GM21447 (cell line): ENCODE results near the gene RASSF5.

ENCODE experiments used
- ATAC-seq: cut with Tn5 transposase; IDR thresholded peaks from one replicate; pipeline ENCODE4 v1.9.1; 2021; ENCODE audit not compliant: unreplicated experiment

RASSF5 gene

DNA sequence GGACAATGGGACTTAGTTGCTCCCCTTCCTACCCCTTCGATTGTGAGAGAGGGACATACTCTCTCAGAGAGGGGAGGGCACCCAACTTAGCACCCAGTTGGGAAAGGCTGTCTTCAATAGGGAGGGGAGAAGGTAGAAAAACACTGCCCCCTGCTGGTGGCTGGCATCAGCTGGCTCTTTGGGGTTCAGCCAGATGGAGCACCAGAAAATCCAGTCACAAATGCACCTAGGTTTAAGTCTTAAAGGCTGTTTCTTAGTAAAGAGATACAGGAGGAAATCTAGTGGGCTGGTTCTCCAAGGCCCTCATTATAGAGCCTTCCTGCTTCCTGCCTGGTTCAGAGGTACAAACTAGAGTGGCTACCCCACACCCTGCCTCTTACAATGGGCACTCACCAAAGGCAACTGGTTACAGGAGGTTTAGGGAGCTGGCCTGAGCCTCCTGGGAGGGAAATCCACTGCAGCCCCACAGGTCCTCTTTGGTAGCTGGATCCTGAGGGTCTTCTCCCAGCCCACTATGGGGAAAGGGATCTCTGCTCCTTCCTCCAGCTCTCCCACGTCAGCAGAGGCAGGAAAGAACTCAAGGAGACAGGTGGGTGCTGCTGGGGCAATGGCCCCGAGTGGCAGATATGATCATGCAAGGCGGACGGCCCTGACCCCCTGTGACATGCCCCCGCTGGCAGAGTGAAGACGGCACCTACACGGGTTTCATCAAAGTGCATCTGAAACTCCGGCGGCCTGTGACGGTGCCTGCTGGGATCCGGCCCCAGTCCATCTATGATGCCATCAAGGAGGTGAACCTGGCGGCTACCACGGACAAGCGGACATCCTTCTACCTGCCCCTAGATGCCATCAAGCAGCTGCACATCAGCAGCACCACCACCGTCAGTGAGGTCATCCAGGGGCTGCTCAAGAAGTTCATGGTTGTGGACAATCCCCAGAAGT, 76.6 kb downstream of the RASSF5 start:
- ATAC-seq, result no peak

DNA sequence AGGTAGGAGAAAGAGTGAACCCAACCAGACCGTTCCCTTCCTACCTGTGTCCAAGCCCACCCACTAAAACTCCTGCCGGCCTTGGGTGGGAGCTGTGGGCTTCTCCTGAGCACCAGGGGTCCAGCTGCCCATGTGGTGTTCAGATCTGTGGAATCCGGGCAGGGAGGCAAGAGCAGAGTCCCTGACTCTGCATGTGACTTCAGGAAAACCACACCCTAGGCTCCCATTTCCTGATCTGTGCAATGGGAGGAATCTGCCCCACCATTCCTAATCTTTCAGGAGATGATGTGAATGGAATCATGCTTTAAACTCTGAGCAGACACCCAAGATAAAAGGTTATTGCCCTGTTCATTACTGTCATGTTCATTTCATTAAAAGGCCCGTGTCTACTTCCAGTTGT, 77.4 kb downstream of the RASSF5 start:
- no peak for ATAC-seq

DNA sequence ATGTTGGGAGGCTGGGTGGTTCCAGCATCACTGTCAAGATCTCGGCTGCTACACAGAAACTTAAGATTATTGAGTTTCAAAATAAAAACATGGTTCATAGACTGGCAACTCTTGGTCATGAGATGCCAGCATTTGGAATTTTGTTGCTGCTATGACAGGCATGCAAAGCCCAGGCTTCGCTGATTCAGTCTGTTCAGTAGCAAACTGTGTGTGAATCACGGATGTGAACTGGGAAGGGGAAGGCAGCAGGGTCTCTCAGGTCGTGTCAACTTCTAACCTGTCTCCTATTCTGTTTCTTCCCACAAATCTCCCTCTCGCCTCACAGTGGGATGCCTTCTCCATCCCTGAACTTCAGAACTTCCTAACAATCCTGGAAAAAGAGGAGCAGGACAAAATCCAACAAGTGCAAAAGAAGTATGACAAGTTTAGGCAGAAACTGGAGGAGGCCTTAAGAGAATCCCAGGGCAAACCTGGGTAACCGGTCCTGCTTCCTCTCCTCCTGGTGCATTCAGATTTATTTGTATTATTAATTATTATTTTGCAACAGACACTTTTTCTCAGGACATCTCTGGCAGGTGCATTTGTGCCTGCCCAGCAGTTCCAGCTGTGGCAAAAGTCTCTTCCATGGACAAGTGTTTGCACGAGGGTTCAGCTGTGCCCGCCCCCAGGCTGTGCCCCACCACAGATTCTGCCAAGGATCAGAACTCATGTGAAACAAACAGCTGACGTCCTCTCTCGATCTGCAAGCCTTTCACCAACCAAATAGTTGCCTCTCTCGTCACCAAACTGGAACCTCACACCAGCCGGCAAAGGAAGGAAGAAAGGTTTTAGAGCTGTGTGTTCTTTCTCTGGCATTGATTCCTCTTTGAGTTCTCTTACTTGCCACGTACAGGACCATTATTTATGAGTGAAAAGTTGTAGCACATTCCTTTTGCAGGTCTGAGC, 79.4 kb downstream of the RASSF5 start:
- ATAC-seq, result no peak

DNA sequence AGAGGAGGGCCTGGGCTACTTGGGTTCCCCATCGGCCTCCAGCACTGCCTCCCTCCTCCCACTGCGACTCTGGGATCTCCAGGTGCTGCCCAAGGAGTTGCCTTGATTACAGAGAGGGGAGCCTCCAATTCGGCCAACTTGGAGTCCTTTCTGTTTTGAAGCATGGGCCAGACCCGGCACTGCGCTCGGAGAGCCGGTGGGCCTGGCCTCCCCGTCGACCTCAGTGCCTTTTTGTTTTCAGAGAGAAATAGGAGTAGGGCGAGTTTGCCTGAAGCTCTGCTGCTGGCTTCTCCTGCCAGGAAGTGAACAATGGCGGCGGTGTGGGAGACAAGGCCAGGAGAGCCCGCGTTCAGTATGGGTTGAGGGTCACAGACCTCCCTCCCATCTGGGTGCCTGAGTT, 80.6 kb downstream of the RASSF5 start:
- no peak for ATAC-seq

DNA sequence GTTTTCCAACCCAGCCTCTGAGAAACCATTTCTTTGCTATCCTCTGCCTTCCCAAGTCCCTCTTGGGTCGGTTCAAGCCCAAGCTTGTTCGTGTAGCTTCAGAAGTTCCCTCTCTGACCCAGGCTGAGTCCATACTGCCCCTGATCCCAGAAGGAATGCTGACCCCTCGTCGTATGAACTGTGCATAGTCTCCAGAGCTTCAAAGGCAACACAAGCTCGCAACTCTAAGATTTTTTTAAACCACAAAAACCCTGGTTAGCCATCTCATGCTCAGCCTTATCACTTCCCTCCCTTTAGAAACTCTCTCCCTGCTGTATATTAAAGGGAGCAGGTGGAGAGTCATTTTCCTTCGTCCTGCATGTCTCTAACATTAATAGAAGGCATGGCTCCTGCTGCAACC, 81.2 kb downstream of the RASSF5 start:
- no peak for ATAC-seq

DNA sequence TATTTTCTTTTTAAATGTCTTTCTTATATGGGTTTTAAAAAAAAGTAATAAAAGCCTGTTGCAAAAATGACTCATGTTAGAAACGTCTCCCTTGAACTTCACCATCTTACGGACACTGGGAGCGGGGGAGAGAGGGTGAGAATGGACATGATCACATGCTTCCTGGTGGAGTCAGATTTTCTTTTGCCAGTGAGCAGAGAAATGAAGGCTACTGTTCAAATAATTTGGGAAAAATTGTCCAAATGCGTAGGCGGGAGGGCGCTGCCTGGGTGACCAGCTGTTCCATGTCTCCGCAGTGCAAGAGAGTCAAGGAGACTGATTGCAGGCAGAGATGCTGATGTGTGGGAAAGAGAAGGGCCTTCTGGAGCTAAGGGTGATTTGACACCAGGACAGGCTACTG, 81.9 kb downstream of the RASSF5 start:
- no peak for ATAC-seq

DNA sequence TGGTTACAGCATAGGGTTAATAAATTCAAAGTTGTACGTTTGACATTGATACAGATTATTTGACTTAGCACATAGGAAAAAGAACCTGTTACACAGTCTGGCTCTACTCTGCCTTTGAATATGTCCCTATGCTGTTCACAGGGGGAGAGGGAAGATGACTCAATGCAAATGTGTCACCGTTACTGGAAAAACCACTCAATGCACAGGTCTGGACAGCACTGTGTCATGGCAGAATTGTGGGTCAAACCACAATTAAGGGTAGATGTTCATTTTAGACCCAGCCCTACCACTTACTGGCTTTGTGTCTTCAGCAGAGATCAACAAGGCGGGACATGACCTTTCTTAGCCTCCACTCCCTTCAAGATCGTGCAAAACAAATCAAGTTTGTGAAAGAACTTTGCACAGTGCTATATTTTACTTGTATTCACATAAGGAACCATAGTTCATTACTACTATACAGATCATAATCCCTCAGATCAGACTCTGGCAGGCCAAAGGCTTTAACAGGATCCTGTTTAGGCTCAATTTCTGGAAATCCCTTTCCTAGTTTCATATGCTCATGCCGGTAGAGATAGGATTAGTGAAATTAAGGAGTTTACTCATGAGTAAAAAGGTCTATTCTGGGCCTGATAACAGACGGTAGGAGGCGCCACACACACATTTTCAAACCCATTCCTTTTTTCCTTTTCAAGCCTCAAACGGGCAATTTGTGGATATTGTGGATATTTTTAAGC, 82.9 kb downstream of the RASSF5 start:
- peak; percentile 60 for ATAC-seq

DNA sequence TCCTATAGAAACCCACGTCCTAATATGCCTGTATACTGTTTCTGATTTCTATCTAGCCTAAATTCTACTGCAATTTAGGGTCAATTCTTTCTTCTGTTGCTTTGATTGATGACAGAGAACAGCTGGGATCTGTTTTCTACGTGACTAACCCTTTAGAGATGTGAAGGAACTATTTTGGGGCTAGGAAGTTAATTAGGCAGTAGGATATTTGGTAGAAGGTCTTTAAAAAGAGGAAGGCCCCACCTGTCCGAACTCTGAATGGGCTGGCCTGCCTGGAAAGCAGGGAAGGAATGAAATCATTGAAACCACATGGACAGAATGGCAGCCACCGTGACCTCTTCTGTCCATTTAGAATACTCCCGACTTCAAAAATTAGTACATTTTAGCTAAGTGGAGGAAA, 83.9 kb downstream of the RASSF5 start:
- no peak for ATAC-seq

DNA sequence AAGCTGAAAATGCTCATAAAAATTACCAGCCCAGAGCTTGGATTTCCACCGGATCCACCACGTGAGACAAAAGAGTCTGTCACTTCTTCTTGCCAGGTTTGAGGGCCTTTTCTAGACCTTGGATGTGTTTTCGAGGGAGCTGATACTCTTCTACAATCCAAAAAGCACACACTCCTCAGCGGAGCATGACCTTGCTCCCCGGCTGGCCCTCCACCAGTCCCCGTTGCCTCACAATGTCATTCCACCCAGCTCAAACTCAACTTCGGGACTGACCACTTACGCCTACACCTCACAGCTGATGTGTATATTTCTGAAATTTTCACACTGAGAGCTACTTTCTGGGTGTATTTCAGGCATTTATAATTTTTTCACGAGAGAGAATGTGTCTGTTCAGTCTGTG, 84.4 kb downstream of the RASSF5 start:
- no peak for ATAC-seq

DNA sequence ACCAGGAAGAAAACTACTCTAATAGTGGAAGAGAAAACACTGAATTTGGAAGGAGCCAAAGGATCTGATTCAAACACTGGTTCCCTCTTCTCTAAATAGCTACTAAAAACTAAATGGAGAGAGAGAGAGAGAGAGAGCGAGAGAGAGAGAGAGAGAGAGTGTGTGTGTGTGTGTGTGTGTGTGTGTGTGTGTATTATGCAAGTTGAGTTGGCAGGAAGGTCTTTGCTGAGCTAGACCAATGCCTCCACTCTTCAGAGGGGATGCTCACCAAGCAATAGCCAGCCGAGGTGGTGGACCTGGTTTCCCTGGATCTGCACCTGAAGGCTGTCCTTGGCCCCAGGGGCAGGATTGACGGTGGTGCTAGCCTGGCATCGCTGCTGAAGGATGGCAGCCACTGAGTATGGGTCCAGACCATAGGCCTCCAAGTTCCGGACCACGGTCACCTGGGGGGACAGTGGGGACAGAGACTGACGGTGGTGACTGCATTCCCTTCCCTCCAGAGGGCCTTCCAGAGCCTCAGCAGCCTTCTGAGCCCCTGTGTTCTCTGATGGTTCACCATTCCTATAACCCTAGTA, 86.1 kb downstream of the RASSF5 start:
- ATAC-seq, result no peak

DNA sequence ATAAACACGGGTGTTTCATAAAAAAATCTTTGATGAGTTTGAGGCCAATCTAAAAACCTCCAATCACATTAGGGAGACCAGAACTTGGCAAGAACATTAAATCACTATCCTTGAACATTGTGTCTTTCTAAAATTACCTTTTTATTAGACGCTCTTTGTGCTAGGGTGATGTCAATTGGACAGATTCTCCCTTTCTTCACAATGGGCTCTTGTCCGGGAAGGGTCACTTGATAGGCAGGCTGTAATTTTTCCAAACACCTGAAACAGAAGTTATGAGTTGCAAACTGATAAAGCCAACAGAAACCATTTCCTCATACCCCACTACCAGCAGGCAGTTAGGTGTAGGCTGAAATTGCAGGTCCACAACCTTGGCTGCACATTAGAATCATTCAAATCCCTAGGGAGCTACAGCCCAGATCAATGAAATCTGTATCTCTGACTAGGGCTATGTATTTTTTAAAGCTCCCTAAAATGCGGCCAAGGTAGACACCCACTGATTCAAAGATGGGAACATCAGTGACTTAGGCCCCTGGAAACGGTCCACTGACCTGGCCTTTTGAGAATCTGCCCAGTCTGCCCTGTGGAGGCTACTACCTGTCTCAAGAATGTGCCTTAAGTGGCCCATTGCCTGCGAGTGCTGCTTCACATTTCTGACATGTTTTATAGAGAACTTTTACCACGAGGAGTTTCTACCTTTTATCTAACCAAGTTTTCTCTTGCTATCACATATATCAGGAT, 88.4 kb downstream of the RASSF5 start:
- ATAC-seq, result no peak

DNA sequence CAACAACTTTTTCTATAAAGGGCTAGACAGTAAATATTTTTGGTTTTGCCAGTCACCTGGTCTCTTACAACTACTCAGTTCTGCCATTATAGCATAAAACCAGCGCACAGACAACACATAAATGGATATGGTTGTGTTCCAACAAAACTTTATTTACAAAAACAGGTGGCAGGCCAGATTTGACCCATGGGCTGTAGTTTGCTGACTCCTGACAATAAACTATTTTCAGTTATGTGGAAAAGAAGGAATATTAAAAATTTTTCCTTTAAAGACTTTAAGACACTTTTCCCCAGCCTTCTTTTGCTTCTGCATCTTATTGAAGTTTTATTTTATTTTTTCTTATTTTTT, 89.0 kb downstream of the RASSF5 start:
- no peak for ATAC-seq

DNA sequence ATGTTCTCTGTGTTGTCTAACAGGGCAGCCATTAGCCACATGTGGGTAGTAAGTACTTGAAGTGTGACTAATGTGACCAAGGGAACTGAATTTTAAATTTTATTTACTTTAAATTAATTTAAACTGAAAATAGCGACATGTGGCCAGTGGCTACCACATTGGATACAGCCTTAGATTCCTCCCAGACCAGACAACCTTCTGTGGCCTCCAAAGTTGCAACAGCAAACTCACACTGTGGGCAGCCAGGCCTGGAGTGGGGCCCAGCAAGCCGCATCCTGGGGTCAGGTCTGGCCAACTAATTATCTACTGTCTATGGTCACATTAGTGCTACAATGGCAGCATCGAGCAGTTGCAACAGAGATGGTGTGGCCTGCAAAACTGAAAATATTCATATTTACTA, 93.2 kb downstream of the RASSF5 start:
- ATAC-seq, result no peak

DNA sequence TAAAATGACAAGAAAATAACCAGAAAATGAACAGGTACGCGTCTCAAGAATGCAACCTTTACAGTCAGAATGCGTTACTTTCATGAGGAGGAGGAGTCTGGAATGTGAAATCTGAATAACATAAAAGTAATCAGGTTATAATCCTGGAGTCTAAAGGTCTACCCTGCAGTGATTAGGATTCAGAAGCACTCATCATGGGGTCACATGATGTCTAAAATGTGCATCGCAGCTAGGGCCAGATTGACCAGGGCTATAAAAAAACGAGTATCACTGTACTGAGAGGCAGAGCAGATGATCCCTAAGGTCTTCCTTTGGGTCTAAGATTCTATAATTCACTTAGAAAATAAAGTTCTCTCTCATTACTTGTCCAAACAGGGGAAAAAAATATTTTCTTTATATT, 97.5 kb downstream of the RASSF5 start:
- ATAC-seq, result no peak

DNA sequence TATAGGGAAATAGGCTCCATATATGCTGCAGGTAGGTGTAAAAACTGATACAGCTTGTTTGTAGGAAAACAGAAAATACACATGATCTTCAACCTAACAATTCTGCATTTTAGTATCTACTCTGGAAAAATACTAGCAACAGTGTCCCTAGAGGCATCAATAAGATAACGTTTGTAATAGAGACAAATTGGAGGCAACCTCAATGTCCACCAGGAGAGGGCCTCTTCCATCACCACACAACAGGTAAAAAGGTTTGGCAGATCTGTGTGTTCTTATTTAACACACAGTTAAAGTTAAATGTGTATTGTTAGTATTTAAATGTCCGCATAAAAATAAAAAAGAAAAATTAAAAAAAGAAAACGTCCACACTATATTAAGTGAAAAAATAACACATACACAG, 99.5 kb downstream of the RASSF5 start:
- no peak for ATAC-seq

DNA sequence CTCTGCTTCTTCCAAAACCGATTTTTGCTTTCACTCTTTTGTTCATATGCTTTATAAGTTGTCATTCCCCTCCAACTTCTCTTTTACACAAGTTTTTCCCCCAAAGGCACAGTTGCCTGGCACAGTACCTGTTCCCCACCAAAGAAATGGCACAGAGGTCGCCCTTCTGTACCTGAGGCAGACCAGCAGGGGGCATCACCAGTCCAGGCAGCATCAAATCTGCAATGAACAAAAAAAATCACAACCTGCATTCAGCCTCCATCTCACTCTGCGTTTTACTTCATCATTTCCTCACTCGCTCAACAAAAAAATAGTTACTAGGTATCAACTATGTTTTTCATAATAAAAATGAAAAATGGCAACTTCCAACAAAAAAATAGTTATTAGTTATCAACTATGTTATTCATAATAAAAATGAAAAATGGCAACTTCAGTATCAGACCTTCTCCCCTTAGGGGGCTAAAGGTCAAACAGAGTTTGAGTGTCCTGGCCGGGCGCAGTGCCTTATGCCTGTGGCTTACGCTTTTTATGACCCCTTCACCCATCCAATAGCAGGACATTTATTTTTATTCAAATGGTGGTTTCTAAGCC, 100.9 kb downstream of the RASSF5 start:
- no peak for ATAC-seq

DNA sequence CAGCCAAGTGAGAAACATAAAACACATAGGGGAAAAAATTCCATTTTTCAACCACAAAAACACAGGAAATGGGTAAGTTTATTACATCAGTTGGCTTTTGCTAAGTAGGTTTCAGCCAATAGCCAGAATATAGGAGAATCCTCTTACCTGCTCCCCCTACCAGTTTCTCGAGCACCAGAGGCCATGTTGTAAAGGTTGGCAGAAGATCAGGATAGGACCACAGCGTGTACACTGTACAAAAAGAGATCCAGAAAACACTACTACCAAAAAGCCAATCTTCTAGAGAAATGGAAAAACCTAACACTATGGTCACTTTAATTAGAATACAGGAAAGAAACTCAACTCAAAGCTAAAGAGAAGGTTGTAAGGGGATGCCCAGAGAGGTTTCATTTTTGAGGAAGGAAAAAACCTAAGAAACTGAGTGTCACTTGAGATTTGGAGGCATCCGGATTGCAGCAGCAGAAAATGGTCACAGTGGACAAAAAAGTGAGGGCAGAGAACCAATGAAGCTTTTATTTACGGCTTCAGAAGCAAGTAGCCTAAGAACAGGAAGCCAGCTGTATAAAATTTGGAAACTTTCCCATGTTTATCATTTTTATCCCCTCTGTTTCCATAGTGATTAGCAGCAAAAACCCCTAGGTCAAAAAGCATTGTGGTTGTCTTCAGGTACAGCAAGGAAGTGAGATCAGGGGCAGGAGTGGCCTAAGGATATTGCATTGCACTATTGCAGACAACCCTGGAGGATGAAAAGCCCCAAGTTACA, 102.1 kb downstream of the RASSF5 start:
- ATAC-seq, result peak; percentile 37

DNA sequence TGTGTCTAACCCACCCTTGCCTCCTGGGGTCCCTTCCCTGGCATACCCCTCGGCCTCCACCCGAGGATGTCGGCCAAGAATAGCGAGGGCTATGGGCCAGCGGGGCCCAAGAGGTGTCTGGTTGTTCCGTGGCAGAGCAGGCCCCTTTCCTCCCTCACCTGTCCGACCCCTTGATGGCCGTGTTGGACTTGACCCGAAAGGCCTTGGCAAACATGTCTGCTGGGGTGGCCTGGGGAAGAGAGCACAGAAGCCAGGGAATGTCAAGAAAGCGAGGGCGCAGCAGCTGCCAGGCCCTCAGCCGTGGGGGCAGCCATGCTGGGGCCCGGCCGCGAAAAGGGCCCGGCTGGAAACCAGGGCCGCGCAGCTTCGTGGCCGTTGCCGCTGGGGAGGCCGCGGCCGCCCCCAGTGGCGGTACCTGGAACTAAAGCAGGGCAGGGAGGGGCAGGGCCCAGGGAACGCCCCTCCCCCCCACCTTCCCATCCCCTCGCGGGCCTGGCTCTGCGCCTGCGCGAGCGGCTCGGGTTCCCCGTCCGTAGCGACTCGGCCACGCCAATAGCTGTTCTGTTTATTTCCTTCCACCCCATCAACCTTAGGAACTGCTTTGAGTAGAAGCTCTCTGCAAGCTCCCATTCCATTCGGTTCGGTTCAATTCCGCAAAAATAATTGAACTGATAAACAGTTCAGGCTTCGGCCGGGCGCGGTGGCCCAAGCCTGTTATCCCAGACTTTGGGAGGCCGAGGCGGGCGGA, 105.0 kb downstream of the RASSF5 start, which contains the start of gene EIF2D:
Gene EIF2D, minus strand, starts transcription at position 337 of the 748 bp plus-strand sequence. Its CDS starts 123 bp downstream, at position 214.
- peak; percentile 71 for ATAC-seq
